ENCODE data around the gene TBPL1. TPM values are rescaled to one million over a fixed set of nuclear protein-coding genes. Genes with fewer than 3 reads are reported as not detected.
"Not testable (repeated sequence)": the region's sequence is repeated elsewhere in the genome, so short reads cannot be mapped to it uniquely, and the experiment has no call there.

Gene TBPL1
- total and polyA plus RNA-seq, 10 of the 15 experiments (the other 5 are each of a cell fraction or from before 2014, with no cell fraction given) = 34.6 to 71.2 (median 43.0) TPM

GRCh38 chr6:133967347-133967746 is 14.3 kb downstream of the TBPL1 start:
- H3K9ac ChIP-seq (ENCODE audit: control insufficient read depth, insufficient read depth, low read length) = no peak overlapping the region
- no peaks in the 10 kb centered on the region for H3K27me3 ChIP-seq (replicated peaks in 1 of 2; ENCODE audit: control insufficient read depth in 2 of 2, insufficient read depth in 2 of 2, low read length in 1 of 2)
- in situ Hi-C loops (cut with MboI) = loop anchor here (25.0 kb wide), 1 partner anchor 1470 kb away; no protein-coding TSS in a partner anchor
- no peak for FAIRE-seq
- no TSS peak for BruUV-seq (replicated peaks)
- no peaks in the 10 kb centered on the region for H3K9me3 ChIP-seq (replicated peaks; ENCODE audit: control insufficient read depth, insufficient read depth, low read length)
- peaks cover 55% of the 10 kb centered on the region for H3K79me2 ChIP-seq (ENCODE audit: control insufficient read depth, insufficient read depth, low read length)
- DNase-seq (ENCODE audit: low read depth, low spot score) = no peak
- H3K36me3 ChIP-seq (ENCODE audit: control insufficient read depth in 2 of 2, insufficient read depth in 2 of 2, low read length in 1 of 2) = no peaks in the 10 kb centered on the region
- POLR2A ChIA-PET = interaction anchor here (1.7 kb wide), 1 partner anchor 9 kb away, joined by 6 read pairs; no protein-coding TSS in a partner anchor
- no peak for ATAC-seq
- RAD21 ChIA-PET (ENCODE audit: unreplicated experiment) = interaction anchor here (0.6 to 1.8 kb wide), 3 partner anchors 9 to 42 kb away, joined by 4 to 6 read pairs (median 4); no protein-coding TSS in a partner anchor
- no peak overlapping the region for H3K4me3 ChIP-seq
- no peak overlapping the region for H2AFZ ChIP-seq (ENCODE audit: control insufficient read depth, low read depth, low read length)
- H3K4me2 ChIP-seq (ENCODE audit: control insufficient read depth, insufficient read depth) = peak overlapping the region; percentile 73
- no peak for TF ChIP-seq POLR2AphosphoS5 (IDR thresholded peaks at IDR 0.05; ENCODE audit: low read length)
- SMC1A ChIA-PET (ENCODE audit: uncharacterized antibody, unreplicated experiment) = interaction anchor here (1.4 to 4.1 kb wide), 4 partner anchors 9 to 44 kb away, joined by 3 to 32 read pairs (median 7); no protein-coding TSS in a partner anchor
- H3K27ac ChIP-seq (ENCODE audit: control insufficient read depth, insufficient read depth) = no peak overlapping the region
- H4K20me1 ChIP-seq (ENCODE audit: control insufficient read depth, insufficient read depth) = no peaks in the 10 kb centered on the region
- over 99% methylated on average over 4 of the region's 4 CpGs for WGBS (ENCODE audit: insufficient coverage, insufficient replicate concordance, low lambda C conversion rate, missing lambda C conversion rate)
- intact Hi-C loops (cut with micrococcal nuclease; ENCODE audit: unreplicated experiment) = no loop called here
- peaks cover 14% of the 10 kb centered on the region; the same call in 1 of the 2 replicates for H3K4me1 ChIP-seq (ENCODE audit: control insufficient read depth, insufficient read depth, low read length)
- CTCF ChIA-PET = interaction anchor here (1.4 to 2.5 kb wide), 3 partner anchors 9 to 43 kb away, joined by 4 to 12 read pairs (median 6); no protein-coding TSS in a partner anchor

- in situ Hi-C loops (cut with MboI) = loop anchor here (25.0 kb wide), 1 partner anchor 1469 kb away; no protein-coding TSS in a partner anchor
- 97% methylated on average over 8 of the region's 8 CpGs for WGBS (ENCODE audit: insufficient coverage, insufficient replicate concordance, low lambda C conversion rate, missing lambda C conversion rate)
- H3K4me1 ChIP-seq (ENCODE audit: control insufficient read depth, insufficient read depth, low read length) = peaks cover 14% of the 10 kb centered on the region; the same call in 1 of the 2 replicates
- H3K9me3 ChIP-seq (replicated peaks; ENCODE audit: control insufficient read depth, insufficient read depth, low read length); H3K27ac ChIP-seq (ENCODE audit: control insufficient read depth, insufficient read depth); H4K20me1 ChIP-seq (ENCODE audit: control insufficient read depth, insufficient read depth); H3K9ac ChIP-seq (ENCODE audit: control insufficient read depth, insufficient read depth, low read length); H3K36me3 ChIP-seq (ENCODE audit: control insufficient read depth in 2 of 2, insufficient read depth in 2 of 2, low read length in 1 of 2); FAIRE-seq; ATAC-seq; H3K4me3 ChIP-seq; H3K4me2 ChIP-seq (ENCODE audit: control insufficient read depth, insufficient read depth); BruUV-seq (replicated peaks); H2AFZ ChIP-seq (ENCODE audit: control insufficient read depth, low read depth, low read length); DNase-seq (ENCODE audit: low read depth, low spot score); H3K27me3 ChIP-seq (replicated peaks in 1 of 2; ENCODE audit: control insufficient read depth in 2 of 2, insufficient read depth in 2 of 2, low read length in 1 of 2); intact Hi-C loops (cut with micrococcal nuclease; ENCODE audit: unreplicated experiment): not testable (repeated sequence)
- ChIA-PET CTCF (interaction anchor here (1.2 to 1.9 kb wide), 3 partner anchors 10 to 44 kb away, joined by 3 to 6 read pairs (median 4); no protein-coding TSS in a partner anchor), SMC1A (ENCODE audit: uncharacterized antibody, unreplicated experiment) (interaction anchor here (0.8 to 4.1 kb wide), 4 partner anchors 10 to 497 kb away, joined by 3 to 32 read pairs (median 6); no protein-coding TSS in a partner anchor), POLR2A (interaction anchor here (1.0 to 1.7 kb wide), 3 partner anchors 10 to 15 kb away, joined by 3 to 6 read pairs (median 3); partner anchors contain the start of gene TBPL1), RAD21 (ENCODE audit: unreplicated experiment) (interaction anchor here (0.7 to 1.8 kb wide), 3 partner anchors 9 to 1119 kb away, joined by 3 to 6 read pairs (median 4); no protein-coding TSS in a partner anchor)
- H3K79me2 ChIP-seq (ENCODE audit: control insufficient read depth, insufficient read depth, low read length) = peaks cover 54% of the 10 kb centered on the region
Measured at GRCh38 chr6:133967835-133968234, 14.8 kb downstream of the TBPL1 start.
